ENCODE data around the gene MARS1.
"Not testable (repeated sequence)": the region's sequence is repeated elsewhere in the genome, so short reads cannot be mapped to it uniquely, and the experiment has no call there.

Gene MARS1

DNA sequence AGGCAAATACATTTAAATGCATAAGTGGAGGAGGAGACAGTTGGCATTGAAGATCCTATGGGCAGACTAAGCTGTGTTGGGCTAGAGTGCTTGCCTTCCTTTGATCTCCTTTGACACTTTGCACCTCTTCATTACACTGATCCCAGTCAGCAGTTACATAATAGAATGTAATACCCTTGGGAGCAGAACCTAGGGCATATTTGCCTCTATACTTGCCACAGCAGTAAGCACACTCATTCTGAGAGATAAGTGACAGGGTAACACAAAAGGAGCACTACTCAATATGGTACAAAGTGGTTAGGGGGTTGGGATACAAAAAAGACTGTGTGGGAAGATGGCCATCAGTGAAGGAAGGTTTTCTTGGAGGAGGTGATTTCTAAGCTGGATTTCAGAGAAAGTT lies 9.0 kb downstream of the MARS1 start:
- no peak for DNase-seq

DNA sequence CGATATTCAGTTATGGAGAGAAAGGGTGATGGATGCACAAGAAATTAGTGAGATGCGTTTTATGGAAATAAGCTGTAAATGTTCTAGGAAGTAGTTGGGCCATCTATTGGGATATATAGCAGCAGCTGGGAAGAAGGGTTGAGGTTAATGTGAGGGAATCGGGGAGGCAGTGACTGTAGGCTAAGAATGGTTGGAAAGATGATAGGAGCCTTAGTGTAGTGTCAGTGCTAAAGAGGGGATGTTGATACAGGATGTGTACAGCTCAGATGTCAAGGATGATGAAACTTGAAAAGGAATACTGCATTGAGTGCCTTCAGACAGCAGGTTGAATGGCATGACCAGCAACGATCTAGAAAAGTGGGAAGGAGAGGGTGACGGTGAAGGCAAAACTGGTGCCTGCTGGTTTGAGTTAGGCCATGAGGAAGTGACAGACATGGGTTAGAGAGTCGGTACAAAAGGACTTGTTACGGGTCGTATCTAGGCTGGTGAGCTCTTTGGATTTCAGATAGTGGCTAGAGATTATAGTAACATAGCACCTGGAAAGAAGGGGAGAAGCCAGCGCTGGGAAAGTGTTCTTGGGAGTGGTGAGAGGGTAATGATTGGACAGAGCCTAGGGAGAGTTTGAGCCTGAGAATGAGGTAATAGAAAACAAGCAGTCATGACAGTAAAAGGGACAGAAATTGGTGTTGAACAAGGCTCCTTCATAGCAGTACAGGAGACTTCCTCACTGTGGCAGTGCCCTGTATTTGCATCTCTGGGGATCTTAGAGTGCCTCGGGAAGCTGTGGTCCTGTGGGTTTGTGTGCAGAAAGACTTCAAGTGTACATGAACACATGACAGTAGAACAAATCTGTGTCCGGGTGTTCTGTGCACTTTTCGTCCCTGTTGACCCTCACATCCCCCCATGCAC lies 9.6 kb downstream of the MARS1 start:
- no peak for DNase-seq

DNA sequence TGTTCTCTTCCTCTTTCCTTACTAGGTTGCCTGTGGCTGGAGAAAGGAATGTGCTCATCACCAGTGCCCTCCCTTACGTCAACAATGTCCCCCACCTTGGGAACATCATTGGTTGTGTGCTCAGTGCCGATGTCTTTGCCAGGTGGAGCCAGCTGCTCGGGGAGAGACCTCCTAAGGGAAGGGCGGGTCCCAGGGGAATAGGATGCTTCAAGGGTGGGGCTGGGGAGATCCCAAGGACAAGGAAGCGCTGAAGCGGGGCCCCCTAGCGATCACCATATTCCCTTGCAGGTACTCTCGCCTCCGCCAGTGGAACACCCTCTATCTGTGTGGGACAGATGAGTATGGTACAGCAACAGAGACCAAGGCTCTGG lies 10.2 kb downstream of the MARS1 start:
- no peak for DNase-seq

DNA sequence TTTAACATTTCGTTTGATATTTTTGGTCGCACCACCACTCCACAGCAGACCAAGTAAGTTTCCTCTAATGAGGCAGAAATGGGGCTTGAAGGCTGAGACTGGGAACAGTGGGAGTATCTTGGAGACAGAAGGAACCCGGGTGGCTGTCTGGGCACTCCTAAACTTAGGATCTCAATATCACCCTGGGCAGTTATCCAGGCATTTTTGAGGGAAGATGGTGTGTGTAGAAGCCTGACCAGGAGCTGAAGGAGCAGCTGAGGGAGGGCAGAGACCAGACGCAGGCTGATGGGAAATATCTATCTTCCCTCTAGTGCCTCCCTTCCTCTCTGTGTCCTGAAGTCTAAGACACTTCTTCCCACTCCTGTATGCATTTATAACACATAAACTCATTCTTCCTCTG lies 10.7 kb downstream of the MARS1 start:
- DNase-seq = no peak

GRCh38 chr12:57500213-57500612 lies 12.3 kb downstream of the MARS1 start:
- no peak for DNase-seq

- not testable (repeated sequence) for DNase-seq
Observed at GRCh38 chr12:57502311-57502969, 14.6 kb downstream of the MARS1 start.

- DNase-seq = not testable (repeated sequence)
Observed at GRCh38 chr12:57506541-57506940, 18.7 kb downstream of the MARS1 start.

DNA sequence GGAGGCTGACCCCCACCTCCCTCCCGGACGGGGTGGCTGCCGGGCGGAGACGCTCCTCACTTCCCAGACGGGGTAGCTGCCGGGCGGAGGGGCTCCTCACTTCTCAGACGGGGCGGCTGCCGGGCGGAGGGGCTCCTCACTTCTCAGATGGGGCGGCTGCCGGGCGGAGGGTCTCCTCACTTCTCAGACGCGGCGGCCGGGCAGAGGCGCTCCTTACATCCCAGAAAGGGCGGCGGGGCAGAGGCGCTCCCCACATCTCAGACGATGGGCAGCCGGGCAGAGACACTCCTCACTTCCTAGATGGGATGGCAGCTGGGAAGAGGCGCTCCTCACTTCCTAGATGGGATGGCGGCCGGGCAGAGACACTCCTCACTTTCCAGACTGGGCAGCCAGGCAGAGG lies 19.9 kb downstream of the MARS1 start:
- not testable (repeated sequence) for DNase-seq

DNA sequence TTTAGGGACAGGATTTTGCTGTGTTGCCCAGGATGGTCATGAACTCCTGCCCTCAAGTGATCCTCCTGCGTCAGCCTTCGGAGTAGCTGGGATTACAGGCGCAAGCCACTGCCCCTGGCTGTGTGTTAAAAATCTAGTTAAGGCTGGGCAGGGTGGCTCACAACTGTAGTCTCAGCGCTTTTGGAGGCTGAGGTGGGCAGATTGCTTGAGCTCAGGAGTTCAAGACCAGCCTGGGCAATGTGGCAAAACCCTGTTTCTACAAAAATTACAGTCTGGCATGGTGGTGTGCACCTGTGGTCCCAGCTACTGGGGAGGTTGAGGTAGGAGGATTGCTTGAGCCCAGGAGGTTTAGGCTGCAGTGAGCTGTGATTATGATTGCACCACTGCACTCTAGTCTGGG lies 23.3 kb downstream of the MARS1 start:
- DNase-seq = no peak

GRCh38 chr12:57511588-57512325 lies 23.9 kb downstream of the MARS1 start:
- no peak for DNase-seq

GRCh38 chr12:57512665-57513064 lies 24.8 kb downstream of the MARS1 start:
- DNase-seq = no peak

DNA sequence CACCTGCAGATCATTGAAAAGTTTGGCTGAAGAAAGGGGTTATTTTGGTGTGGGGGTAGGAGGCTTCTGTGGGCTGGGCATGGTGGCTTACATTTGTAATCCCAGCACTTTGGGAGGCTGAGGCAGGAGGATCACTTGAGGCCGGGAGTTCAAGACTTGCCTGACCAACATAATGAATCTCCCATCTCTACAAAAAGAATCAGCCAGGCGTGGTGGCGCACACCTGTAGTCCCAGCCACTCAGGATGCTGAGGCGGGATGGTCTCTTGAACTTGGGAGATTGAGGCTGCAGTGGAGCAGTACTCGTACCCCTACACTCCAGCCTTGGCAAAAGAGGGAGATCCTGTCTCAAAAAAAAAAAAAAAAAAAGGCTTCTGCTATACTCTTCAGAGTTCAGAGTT lies 25.4 kb downstream of the MARS1 start:
- no peak for DNase-seq

DNA sequence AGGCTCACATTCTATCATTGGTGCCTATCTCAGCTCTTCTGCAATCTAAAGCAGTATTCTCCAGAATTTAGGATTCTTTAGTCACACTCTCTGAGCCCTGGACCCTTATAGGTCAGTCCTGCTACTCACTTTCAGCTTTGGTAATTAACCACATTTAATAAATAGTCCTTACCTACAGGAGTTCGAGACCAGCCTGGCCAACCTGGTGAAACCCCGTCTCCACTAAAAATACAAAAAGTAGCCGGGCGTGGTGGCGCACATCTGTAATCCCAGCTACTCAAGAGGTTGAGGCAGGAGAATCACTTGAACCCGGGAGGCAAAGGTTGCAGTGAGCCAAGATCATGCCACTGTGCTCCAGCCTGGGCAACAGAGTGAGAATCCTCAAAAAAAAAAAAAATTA lies 25.8 kb downstream of the MARS1 start:
- DNase-seq = not testable (repeated sequence)

DNA sequence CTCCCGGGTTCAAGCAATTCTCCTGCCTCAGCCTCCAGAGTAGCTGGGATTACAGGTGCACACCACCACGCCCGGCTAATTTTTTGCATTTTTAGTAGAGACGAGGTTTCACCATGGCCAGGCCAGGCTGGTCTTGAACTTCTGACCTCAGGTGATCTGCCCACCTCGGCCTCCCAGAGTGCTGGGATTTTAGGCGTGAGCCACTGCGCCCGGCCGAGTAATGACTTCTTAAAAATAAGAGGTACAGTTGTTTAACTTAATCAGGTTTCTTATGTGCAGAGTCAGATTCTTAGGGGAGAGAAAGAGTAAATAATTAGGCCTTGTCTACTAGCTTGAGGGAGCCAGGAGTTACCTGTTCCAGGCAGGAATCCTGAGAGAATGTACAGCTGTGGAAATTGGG lies 26.4 kb downstream of the MARS1 start:
- not testable (repeated sequence) for DNase-seq

DNA sequence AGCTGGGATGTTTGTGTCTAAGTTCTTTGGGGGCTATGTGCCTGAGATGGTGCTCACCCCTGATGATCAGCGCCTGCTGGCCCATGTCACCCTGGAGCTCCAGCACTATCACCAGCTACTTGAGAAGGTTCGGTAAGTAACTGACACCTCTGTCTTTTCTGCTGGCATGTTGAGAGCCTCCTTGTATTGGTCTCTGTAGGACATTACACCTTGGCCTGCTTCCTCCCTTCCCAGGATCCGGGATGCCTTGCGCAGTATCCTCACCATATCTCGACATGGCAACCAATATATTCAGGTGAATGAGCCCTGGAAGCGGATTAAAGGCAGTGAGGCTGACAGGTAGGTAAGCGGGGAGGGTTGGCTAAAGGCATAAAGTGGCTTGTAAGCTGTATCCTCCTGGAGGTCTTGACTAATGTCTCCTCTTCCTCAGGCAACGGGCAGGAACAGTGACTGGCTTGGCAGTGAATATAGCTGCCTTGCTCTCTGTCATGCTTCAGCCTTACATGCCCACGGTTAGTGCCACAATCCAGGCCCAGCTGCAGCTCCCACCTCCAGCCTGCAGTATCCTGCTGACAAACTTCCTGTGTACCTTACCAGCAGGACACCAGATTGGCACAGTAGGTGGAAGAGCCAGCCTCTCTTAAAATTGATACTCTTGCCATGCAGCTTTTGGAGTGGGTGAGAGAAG lies 27.0 kb downstream of the MARS1 start:
- DNase-seq = no peak

GRCh38 chr12:57515408-57515933 lies 27.6 kb downstream of the MARS1 start:
- DNase-seq = no peak

GRCh38 chr12:57515934-57516541 lies 28.2 kb downstream of the MARS1 start:
- no peak for DNase-seq

DNA sequence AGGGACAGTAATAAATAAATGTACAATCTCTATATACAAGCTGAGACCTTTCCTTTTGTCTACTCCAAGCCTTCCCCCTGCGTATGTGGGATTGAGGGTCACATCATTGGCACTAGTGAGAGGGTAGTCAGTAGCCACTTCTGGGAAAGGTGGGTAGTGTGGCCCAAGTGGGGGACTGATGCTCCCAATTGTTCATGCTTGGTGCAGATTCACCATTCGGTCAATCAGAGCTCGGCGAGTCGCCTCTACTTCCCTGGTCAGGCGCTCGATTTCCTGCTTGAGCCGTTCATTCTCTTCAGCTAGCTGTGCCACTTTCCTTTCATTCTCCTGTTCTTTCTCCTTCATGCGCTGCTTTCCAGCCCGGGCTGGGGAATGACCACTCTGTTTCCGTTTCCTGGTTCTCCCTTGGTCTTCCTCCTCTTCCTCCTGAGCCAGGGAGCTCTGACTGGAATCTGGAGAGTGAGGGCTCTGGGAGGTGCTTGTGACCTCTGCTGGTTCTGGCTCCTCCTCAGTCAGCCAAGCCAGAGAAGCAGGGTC lies 28.8 kb downstream of the MARS1 start:
- no peak for DNase-seq

- DNase-seq = no peak
Observed at GRCh38 chr12:57517187-57517586, 29.3 kb downstream of the MARS1 start.

DNA sequence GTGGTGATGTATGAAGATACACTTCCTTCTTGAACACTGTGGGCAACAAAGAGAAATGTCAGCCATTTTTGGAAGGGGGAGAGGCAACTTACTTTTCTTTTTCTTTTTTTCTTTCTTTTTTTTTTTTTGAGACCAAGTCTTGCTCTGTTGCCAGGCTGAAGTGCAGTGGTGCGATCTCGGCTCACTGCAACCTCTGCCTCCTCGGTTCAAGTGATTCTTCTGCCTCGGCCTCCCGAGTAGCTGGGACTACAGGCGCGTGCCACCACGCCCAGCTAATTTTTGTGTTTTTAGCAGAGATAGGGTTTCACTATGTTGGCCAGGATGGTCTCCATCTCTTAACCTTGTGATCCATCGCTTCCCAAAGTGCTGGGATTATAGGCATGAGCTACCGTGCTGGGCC lies 29.9 kb downstream of the MARS1 start:
- DNase-seq = not testable (repeated sequence)

DNA sequence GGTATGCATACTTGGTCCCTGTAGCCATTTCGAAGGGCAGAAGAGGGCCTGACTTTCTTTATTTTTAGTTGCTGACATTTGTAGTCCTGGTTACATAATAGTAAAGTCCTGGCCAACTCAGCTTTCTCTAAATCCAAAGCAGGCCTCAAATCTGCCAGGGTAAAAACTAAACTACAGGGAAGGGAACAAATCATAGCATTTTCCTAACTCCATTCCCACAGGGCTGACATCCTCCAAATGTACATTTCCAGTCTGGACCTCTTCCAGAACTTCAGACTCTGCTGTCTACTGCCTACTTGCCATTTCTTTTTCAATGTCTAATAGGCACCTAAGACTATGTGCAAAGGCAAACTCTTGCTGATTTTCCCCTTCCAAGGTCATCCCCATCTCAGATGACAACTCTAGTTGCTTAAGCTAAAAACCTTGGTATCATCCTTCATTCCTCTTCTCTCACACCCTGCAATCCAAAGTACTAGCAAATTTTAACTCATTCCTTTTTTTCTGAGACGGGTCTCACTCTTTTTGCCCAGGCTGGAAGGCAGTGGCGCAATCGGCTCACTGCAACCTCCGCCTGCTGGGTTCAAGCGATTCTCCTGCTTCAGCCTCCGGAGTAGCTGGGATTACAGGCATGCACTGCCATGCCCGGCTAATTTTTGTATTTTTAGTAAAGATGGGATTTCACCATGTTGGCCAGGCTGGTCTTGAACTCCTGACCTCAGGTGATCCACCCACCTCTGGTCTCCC lies 30.5 kb downstream of the MARS1 start:
- DNase-seq = no peak
